ENCODE data around the gene TAS1R2. TPM values are rescaled to one million over a fixed set of nuclear protein-coding genes. Genes with fewer than 3 reads are reported as not detected.
"Not testable (repeated sequence)": the region's sequence is repeated elsewhere in the genome, so short reads cannot be mapped to it uniquely, and the experiment has no call there.

Gene TAS1R2
- total RNA-seq, 3 donors from 2014 or later = not detected

- Histone ChIP-seq H3K4me3 (no peak overlapping the region), H3K27ac (no peak overlapping the region), H3K27me3 (no peaks in the 10 kb centered on the region), H3K9me3 (no peaks in the 10 kb centered on the region), H3K4me1 (no peaks in the 10 kb centered on the region), H3K36me3 (no peaks in the 10 kb centered on the region)
- intact Hi-C loops (cut with DNase I; ENCODE audit: low total_unique reads) = no loop called here
- no peak for DNase-seq (ENCODE audit: low spot score in 2 of 2)
- no peak for TF ChIP-seq POLR2A (IDR thresholded peaks at IDR 0.05)
- TF ChIP-seq CTCF (IDR thresholded peaks at IDR 0.05) = no peak
- no peak for TF ChIP-seq POLR2AphosphoS5 (IDR thresholded peaks at IDR 0.05)
These were observed 14.6 kb upstream of the TAS1R2 start for GRCh38 chr1:18874036-18874435.

GRCh38 chr1:18872071-18872611 lies 12.7 kb upstream of the TAS1R2 start:
- no peak overlapping the region for H3K27ac ChIP-seq
- intact Hi-C loops (cut with DNase I; ENCODE audit: low total_unique reads) = no loop called here
- no peaks in the 10 kb centered on the region for H3K27me3 ChIP-seq
- no peaks in the 10 kb centered on the region for H3K4me1 ChIP-seq
- no peak for DNase-seq (ENCODE audit: low spot score in 2 of 2)
- TF ChIP-seq POLR2AphosphoS5 (IDR thresholded peaks at IDR 0.05) (no peak), POLR2A (IDR thresholded peaks at IDR 0.05) (no peak), CTCF (IDR thresholded peaks at IDR 0.05) (no peak)
- no peaks in the 10 kb centered on the region for H3K36me3 ChIP-seq
- H3K4me3 ChIP-seq = no peak overlapping the region
- H3K9me3 ChIP-seq = no peaks in the 10 kb centered on the region

- no peak overlapping the region for H3K27ac ChIP-seq
- no peaks in the 10 kb centered on the region for H3K4me1 ChIP-seq
- H3K9me3 ChIP-seq = no peaks in the 10 kb centered on the region
- TF ChIP-seq POLR2A (IDR thresholded peaks at IDR 0.05) (no peak), POLR2AphosphoS5 (IDR thresholded peaks at IDR 0.05) (no peak), CTCF (IDR thresholded peaks at IDR 0.05) (no peak)
- intact Hi-C loops (cut with DNase I; ENCODE audit: low total_unique reads) = no loop called here
- H3K4me3 ChIP-seq = no peak overlapping the region
- no peaks in the 10 kb centered on the region for H3K27me3 ChIP-seq
- no peak for DNase-seq (ENCODE audit: low spot score in 2 of 2)
- H3K36me3 ChIP-seq = no peaks in the 10 kb centered on the region
These were observed 12.1 kb upstream of the TAS1R2 start for GRCh38 chr1:18871401-18872070.

GRCh38 chr1:18870957-18871356 lies 11.5 kb upstream of the TAS1R2 start:
- Histone ChIP-seq H3K4me1 (no peaks in the 10 kb centered on the region), H3K36me3 (no peaks in the 10 kb centered on the region), H3K4me3 (no peak overlapping the region), H3K27ac (no peak overlapping the region), H3K27me3 (no peaks in the 10 kb centered on the region), H3K9me3 (no peaks in the 10 kb centered on the region)
- TF ChIP-seq POLR2AphosphoS5 (IDR thresholded peaks at IDR 0.05) = no peak
- no peak for TF ChIP-seq POLR2A (IDR thresholded peaks at IDR 0.05)
- no peak for TF ChIP-seq CTCF (IDR thresholded peaks at IDR 0.05)
- DNase-seq (ENCODE audit: low spot score in 2 of 2) = no peak
- intact Hi-C loops (cut with DNase I; ENCODE audit: low total_unique reads) = no loop called here

- H3K4me3 ChIP-seq; H3K36me3 ChIP-seq; intact Hi-C loops (cut with DNase I; ENCODE audit: low total_unique reads): not testable (repeated sequence)
These were observed 11.1 kb upstream of the TAS1R2 start for GRCh38 chr1:18870595-18870865.

More at GRCh38 chr1:18870595-18870865, 11.1 kb upstream of the TAS1R2 start:
- not testable (repeated sequence) for H3K9me3 ChIP-seq; H3K27ac ChIP-seq; H3K27me3 ChIP-seq; DNase-seq (ENCODE audit: low spot score in 2 of 2); H3K4me1 ChIP-seq
